Peyer's patch (tissue), 4 donors: ENCODE measurements around the gene RILPL2.

Experiments
- CTCF ChIP-seq, 6 experiments: fragments of 450-650 bp in 4 of 6; fragments of 200-600 bp in 2 of 6; sonication (generic) in 1 of 6; IDR thresholded peaks; one replicate each; pipeline ENCODE4 v1.5.1; 2017 to 2019; ENCODE audit warnings: antibody characterized with exemption in 6 of 6, mild to moderate bottlenecking in 3 of 6, moderate library complexity in 1 of 6
- POLR2A ChIP-seq, 2 donors: fragments of 450-650 bp; IDR thresholded peaks; one replicate each; pipeline ENCODE4 v1.5.1; 2017; ENCODE audit warnings: antibody characterized with exemption in 2 of 2, mild to moderate bottlenecking in 2 of 2, moderate library complexity in 2 of 2

- TF ChIP-seq CTCF (IDR thresholded peaks at IDR 0.05) (no peak), POLR2A (IDR thresholded peaks at IDR 0.05) (no peak)
These were observed 33.5 kb upstream of the RILPL2 start for GRCh38 chr12:123469978-123470377.
